Skeletal muscle tissue (tissue), 4 donors: ENCODE measurements around the gene POLR3K. TPM values are rescaled to one million over a fixed set of nuclear protein-coding genes. Genes with fewer than 3 reads are reported as not detected.

Experiments used
- H3K27ac ChIP-seq: one replicate; pipeline ENCODE4 v1.7.0; 2013; ENCODE audit warnings: mild to moderate bottlenecking, low read depth, low read length, inconsistent platforms
- H3K27me3 ChIP-seq, 3 donors: one replicate each; pipeline ENCODE4 v1.7.0; 2013; ENCODE audit warnings: low read length in 3 of 3; ENCODE audit not compliant: control insufficient read depth in 3 of 3, insufficient read depth in 3 of 3
- H3K36me3 ChIP-seq, 3 donors: one replicate each; pipeline ENCODE4 v1.7.0; 2013; ENCODE audit warnings: low read length in 3 of 3; ENCODE audit not compliant: control insufficient read depth in 3 of 3, insufficient read depth in 3 of 3
- H3K4me1 ChIP-seq, 3 donors: one replicate each; pipeline ENCODE4 v1.7.0; 2013; ENCODE audit warnings: low read length in 3 of 3, mild to moderate bottlenecking in 3 of 3; ENCODE audit not compliant: control insufficient read depth in 3 of 3, insufficient read depth in 3 of 3
- H3K4me3 ChIP-seq, 3 donors: one replicate each; pipeline ENCODE4 v1.7.0; 2013; ENCODE audit warnings: low read length in 3 of 3
- H3K9ac ChIP-seq, 3 donors: one replicate each; pipeline ENCODE4 v1.7.0; 2013; ENCODE audit warnings: low read length in 3 of 3, mild to moderate bottlenecking in 3 of 3, moderate library complexity in 2 of 3, low read depth in 1 of 3
- H3K9me3 ChIP-seq, 3 donors: one replicate each; pipeline ENCODE4 v1.7.0; 2013; ENCODE audit warnings: low read length in 3 of 3; ENCODE audit not compliant: control insufficient read depth in 3 of 3
- total RNA-seq: library from RNA; depleted of rRNA; stranded (reverse); fragments of >200 nt; gene quantifications from one replicate; pipeline ENCODE4 v1.2.3, GENCODE V29; 2014
- donor health status: Osteomylitis.

The POLR3K gene
- total RNA-seq, 1 donor from 2014 or later = 4.2 TPM

DNA sequence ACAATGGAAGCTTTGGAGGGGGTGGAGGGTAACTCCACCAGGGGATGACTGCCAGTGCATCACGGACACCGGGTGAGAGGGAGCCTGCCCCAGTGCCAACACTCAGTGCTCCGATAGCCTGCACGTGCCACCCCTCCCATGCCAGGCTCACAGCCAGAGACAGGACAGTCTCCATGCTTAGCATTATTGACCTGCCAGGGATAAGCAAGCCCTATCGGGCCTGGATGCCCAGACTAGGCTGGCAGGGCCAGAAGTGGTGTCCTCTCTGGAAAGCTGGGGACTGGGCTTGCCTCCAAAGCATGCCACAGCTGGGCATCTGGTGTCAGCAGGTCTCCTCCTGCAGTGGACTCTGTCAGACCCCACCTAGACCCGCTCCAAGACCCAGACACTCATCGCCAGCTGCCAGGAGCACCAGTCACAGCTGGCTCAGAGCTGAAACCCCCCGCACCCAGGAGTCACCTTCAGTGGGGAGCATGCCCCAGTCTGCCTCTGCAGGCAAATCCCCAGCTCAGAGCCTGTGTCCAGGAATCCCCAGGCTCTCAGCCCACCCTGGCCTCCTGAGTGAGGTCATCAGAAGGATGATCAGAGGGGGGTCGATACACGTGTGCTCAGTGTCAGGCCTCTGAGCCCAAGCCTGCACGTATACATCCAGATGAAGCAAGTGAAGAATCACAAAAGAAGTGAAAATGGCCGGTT, 20.8 kb upstream of the POLR3K start:
- no peak overlapping the region for H3K4me3 ChIP-seq
- H3K27me3 ChIP-seq = no peaks in the 10 kb centered on the region
- H3K9me3 ChIP-seq = no peaks in the 10 kb centered on the region
- H3K4me1 ChIP-seq = peaks cover 78 to 83% (median 81%) of the 10 kb centered on the region in 3 donors
- peak overlapping the region in 2 of 3 donors; percentile 14 to 64 for H3K9ac ChIP-seq
- peaks cover 0 to under 1% (median 0%) of the 10 kb centered on the region in 3 donors for H3K36me3 ChIP-seq
- no peak overlapping the region for H3K27ac ChIP-seq

DNA sequence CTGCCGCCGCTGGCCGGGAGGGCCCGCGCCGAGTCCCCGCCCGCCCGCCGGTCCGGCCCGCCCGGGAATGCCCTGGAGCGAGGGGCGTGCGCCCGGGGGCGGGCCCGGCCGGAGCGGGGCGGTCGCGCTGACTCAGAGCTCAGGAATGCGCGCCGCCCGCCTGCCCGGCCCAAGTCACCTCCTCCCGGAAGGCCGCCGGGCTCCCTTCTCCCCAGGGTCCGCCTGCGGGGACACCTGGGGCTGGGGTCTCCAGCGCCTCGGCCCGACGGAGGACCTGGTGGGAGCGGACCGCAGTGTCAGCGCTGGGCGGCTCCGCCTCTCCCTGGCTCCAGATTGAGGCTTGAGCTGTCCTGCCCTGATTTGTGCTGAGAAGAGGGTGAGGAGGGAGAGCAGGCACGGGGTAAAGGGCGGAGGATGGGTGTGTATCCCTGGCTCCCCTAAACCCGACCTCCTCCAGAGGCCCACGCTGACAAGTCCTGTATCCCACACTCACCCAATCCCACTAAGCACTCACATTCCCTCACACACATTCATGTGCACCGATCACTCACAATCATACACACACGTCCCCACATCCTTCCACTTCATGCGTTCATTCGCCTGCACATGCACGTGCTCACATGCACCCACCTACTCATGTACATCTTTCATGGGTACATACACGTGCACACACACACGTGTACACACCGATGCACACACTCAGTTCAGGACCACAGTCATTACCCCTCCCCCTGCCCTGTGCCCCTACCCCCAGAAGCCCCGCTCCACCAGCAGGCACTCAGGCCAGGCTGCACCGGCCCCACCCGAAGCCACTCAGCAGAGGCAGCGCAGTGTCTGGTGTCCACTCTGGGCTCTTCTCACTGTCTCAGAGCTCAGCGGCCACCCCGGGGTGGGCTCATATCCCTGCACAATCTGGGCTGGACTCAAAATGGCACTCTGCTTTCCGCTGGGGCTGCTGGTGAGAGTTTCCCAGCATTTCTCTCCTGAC, 19.4 kb upstream of the POLR3K start, which contains the start of gene RHBDF1:
Gene RHBDF1 (minus strand): TSS at position 71 of the 988 bp plus-strand sequence. CDS start 7,616 bp downstream, outside the sequence.
- Histone ChIP-seq H3K9me3 (no peaks in the 10 kb centered on the region), H3K9ac (peak within 1 kb of the TSS; percentile 81 to 87 (median 85)), H3K36me3 (no peaks in the 10 kb centered on the region), H3K27me3 (no peaks in the 10 kb centered on the region), H3K4me3 (peak within 1 kb of the TSS; percentile 71 to 81 (median 78)), H3K27ac (peak within 1 kb of the TSS; percentile 84), H3K4me1 (peaks cover 83 to 87% (median 87%) of the 10 kb centered on the region in 3 donors)

DNA sequence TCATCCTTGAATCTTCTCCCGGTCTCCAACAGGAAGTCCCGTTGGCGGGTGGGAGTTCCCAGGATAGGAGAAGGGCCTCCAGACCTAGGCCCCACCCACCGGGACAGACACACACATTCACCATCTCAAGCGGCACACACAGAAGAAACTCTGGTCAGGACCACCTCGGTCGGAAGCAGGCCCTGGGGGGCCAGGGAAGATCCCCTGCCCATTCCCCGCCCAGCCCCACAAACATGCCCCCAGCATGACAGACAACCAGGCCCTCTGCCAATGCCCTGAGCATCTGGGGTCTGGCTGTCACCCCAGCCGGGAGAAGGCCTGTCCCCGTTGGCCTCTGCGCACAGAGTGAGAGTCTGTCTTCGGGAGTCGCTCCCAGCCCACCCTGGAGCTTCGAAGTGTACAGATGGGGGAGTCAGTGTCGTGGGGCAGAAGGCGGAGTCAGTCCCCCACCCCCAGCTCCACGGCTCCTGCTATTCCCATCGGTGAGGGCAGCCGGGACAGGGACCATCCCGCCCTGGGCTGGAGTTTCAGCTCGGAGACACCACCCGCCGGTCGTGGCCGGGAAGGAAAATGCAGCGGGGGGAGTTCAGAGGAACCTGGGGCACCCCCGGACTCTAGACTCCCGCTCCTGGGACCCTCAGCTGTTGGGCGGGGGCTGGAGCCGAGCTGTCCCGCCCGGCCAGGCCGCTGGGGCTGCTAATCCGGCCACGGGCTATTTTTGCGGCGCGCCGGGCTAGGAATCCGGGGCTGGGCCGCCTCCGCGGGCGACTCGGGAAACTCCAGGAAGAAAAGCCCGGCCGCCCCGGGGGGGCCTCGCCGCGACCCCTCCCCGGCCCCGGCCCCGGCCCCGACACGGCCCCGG, 18.4 kb upstream of the POLR3K start:
- Histone ChIP-seq H3K27ac (peak overlapping the region; percentile 84), H3K9ac (peak overlapping the region; percentile 81 to 87 (median 85)), H3K27me3 (no peaks in the 10 kb centered on the region), H3K9me3 (no peaks in the 10 kb centered on the region), H3K4me1 (peaks cover 84 to 91% (median 88%) of the 10 kb centered on the region in 3 donors), H3K4me3 (peak overlapping the region; percentile 71 to 81 (median 78)), H3K36me3 (no peaks in the 10 kb centered on the region)

DNA sequence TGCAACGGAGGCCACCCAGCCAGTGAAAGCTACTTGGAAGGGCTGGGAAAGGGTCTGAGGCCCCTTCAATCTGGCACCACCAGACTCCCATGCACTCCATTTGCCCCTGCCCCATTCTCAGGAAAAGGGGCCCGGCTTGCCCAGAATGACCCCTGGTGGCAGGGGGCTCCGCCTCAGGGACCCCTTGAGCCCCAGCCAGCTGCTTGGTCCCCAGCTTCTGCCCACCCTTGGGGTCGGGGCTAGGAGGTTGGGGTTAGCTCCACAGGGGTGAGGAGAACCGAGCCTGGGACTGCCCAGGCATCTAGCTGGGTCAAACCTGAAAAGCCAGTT, 17.8 kb upstream of the POLR3K start:
- peak overlapping the region; percentile 81 to 87 (median 85) for H3K9ac ChIP-seq
- no peaks in the 10 kb centered on the region for H3K36me3 ChIP-seq
- no peaks in the 10 kb centered on the region for H3K9me3 ChIP-seq
- peak overlapping the region; percentile 71 to 81 (median 78) for H3K4me3 ChIP-seq
- H3K27ac ChIP-seq = peak overlapping the region; percentile 84
- peaks cover 84 to 91% (median 88%) of the 10 kb centered on the region in 3 donors for H3K4me1 ChIP-seq
- no peaks in the 10 kb centered on the region for H3K27me3 ChIP-seq

DNA sequence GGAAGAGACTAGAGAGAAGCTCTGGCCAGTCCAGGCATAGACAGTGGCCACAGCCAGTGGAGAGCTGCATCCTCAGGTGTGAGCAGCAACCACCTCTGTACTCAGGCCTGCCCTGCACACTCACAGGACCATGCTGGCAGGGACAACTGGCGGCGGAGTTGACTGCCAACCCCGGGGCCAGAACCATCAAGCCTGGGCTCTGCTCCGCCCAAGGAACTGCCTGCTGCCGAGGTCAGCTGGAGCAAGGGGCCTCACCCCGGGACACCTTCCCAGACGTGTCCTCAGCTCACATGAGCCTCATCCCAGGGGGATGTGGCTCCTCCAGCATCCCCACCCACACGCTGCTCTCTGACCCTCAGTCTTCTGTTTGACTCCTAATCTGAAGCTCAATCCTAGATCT, 15.8 kb upstream of the POLR3K start:
- no peaks in the 10 kb centered on the region for H3K27me3 ChIP-seq
- H3K9ac ChIP-seq = peak overlapping the region in 2 of 3 donors; percentile 16 to 27
- H3K36me3 ChIP-seq = peaks cover 6 to 8% (median 8%) of the 10 kb centered on the region in 3 donors
- no peak overlapping the region for H3K27ac ChIP-seq
- peaks cover 77 to 94% (median 92%) of the 10 kb centered on the region in 3 donors for H3K4me1 ChIP-seq
- H3K4me3 ChIP-seq = no peak overlapping the region
- no peaks in the 10 kb centered on the region for H3K9me3 ChIP-seq

DNA sequence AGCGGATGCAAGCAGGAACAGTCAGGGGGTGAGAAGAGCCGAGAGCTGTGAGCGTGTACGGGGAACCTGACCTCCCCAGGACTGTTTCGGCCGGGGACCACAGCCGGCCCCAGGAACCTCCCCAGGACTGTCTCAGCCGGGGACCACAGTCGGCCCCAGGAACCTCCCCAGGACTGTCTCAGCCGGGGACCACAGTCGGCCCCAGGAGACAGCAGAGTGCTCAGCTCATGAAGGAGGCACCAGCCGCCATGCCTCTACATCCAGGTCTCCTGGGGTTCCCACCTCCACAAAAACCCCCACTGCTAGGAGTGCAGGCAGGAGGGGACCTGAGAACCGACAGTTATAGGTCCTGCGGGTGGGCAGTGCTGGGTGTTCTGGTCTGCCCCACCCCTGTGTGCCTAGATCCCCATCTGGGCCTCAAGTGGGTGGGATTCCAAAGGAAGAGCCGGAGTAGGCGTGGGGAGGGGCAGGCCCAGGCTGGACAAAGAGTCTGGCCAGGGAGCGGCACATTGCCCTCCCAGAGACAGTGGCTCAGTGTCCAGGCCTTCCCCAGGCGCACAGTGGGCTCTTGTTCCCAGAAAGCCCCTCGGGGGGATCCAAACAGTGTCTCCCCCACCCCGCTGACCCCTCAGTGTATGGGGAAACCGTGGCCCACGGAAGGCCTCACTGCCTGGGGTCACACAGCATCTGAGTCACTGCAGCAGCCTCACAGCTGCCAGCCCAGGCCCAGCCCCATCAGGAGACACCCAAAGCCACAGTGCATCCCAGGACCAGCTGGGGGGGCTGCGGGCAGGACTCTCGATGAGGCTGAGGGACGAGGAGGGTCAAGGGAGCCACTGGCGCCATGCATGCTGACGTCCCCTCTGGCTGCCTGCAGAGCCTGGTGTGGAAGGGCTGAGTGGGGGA, 14.7 kb upstream of the POLR3K start:
- H3K36me3 ChIP-seq = peaks cover 11 to 18% (median 13%) of the 10 kb centered on the region in 3 donors
- H3K27ac ChIP-seq = no peak overlapping the region
- H3K4me3 ChIP-seq = peak overlapping the region in 1 of 3 donors; percentile 14
- H3K9me3 ChIP-seq = no peaks in the 10 kb centered on the region
- peaks cover 73 to 94% (median 92%) of the 10 kb centered on the region in 3 donors for H3K4me1 ChIP-seq
- peak overlapping the region in 2 of 3 donors; percentile 32 to 50 for H3K9ac ChIP-seq
- H3K27me3 ChIP-seq = no peaks in the 10 kb centered on the region

DNA sequence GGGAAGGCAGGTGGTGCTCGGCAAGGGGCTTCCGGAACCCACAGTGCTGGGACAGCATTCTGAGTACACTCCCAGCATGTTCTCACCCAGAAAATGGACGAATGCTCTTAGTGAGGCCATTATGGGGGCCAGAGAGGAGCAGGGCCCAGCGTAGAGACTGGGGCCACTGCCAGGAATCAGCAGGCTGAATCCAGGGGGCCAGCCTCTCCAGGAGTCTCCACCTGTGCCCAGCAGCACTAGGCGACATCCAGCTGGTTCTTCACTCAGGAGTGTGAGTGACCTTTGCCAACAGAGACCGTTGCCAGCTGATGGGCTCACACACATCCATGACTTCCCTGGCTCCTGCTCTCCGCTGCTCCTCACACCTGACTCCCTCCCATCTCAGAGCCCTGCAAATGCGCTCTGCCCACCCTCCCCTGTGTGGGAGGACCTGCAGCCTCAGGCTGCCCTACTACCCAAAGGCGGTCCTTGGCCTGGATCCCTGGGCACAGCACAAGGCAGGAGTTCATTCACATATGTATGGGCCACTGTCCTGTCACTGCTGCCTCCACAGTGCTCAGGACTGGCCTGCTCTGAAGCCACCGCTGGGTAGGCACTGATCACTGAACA, 13.9 kb upstream of the POLR3K start:
- H3K4me1 ChIP-seq = peaks cover 69 to 90% (median 89%) of the 10 kb centered on the region in 3 donors
- H3K27ac ChIP-seq = no peak overlapping the region
- no peaks in the 10 kb centered on the region for H3K27me3 ChIP-seq
- H3K9ac ChIP-seq = peak overlapping the region; percentile 28 to 59 (median 50)
- peak overlapping the region in 1 of 3 donors; percentile 22 for H3K4me3 ChIP-seq
- H3K36me3 ChIP-seq = peaks cover 20 to 25% (median 21%) of the 10 kb centered on the region in 3 donors
- H3K9me3 ChIP-seq = no peaks in the 10 kb centered on the region

DNA sequence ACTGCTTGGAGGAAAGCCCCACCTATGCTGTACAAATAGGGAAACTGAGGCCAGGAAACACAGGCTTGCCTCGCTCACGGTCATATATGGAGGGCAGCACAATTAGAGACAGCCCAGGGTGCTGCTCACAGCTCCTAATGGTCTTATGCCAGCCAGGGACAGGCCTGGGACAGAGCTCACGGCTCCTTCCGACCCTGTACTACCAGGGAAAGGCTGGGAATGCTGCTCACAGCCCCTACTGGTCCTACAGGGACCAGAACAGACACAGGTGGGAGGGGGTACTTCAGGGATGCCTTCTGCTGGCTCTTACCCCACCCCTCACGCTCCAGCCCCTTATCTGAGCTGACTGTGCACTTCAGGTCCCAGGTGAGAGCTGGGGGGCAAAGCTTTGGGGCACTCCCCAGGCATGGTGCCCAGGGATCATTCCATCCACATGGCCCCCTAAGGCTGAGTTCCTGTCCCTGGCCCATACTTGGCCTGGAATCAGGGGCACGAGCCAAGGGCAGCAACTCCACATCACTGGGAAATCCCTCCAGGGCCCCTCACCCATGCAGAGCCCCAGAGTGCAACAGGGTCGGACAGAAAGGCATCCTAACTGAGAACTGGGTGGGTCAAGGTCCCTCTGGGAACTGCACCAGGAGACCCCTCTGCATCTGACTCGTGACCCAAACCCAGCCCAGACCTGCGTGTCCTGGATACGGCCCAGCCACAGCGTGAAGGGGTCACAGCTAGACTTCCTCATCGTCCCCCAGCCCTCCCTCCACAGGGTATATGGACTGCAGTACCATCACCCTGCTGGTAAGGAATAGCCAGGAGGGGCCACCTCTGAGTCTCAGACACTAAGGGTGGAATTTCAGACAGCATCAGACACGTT, 13.1 kb upstream of the POLR3K start:
- Histone ChIP-seq H3K9ac (peak overlapping the region in 2 of 3 donors; percentile 50 to 59), H3K9me3 (no peaks in the 10 kb centered on the region), H3K36me3 (peaks cover 24 to 31% (median 26%) of the 10 kb centered on the region in 3 donors), H3K4me3 (no peak overlapping the region), H3K27me3 (no peaks in the 10 kb centered on the region), H3K4me1 (peaks cover 66 to 86% (median 86%) of the 10 kb centered on the region in 3 donors), H3K27ac (no peak overlapping the region)
